ENCODE results near the gene EEF1AKMT3.

EEF1AKMT3 gene

DNA sequence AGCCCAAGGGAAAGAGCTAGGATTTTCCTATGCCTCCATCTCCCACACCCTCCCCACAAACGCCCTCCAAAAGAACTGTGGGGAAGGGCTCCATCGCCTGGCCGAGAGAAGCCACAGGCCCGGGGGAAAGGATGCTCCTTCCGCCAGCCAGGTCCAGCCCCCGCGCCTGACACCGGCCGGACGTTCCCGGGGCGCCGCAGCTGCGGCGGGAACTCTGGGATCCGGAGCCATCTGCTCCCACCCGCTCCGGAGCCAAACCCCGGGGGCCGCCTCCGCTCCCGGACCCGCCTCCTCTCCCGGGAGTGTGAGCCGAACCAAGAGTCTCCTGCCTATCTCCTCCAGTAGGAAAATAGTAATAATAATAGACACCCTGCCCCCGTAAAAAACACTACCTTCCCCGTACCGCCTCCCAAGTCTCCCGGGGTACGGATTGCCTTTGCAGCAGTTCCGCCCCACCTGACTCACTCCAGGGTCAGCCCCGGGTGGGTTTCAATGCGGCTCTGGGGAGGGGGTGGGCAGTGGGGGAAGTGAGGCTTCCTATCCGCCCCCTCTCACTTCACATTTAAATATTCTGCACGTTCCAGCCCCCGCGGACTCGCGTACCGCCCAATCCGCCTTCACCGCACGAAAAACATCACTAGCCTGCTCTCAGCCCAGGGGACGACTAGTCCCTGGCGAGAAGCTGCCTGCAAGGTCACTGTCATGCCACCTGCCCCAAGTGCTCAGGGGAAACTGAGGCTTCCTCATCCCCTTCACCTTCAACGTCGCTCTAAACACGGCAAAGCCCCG, 36.3 kb upstream of the EEF1AKMT3 start:
- no peak for FAIRE-seq

GRCh38 chr12:57736741-57737466, 35.5 kb upstream of the EEF1AKMT3 start:
- FAIRE-seq, result no peak

GRCh38 chr12:57737467-57738460, 34.6 kb upstream of the EEF1AKMT3 start:
- no peak for FAIRE-seq

DNA sequence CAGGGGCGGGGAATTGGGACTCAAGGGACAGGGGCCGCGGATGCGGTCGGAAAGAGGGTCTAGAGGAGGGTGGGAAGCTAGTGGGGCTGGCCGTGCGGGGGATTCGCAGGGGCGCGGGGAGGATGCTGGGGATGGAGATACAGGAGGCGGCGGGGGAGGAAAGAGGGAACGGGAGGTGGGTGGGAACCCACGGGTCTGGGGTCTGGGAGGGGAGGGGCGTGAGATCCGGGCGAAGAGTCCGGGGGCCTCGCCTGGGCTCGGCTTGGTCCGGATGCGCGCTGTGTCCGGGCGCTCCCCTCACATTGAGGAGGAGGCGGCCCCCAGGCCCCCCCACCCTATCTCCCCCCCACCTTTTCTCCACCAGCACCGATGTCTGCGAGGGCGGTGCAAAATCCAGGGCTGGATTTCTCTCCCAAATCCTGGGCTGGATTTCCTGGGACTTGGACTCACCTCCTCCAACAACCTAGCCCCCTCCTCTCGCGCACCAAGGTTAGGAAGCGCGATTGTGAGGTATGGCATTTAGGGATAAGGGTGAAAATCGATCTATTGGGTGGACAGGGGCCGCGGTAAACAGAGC, 33.7 kb upstream of the EEF1AKMT3 start, which contains the start of gene AGAP2:
TSS of gene AGAP2 (minus strand) at position 82 of the 577 bp plus-strand sequence. CDS start 496 bp downstream, outside the sequence.
- FAIRE-seq, result no peak

DNA sequence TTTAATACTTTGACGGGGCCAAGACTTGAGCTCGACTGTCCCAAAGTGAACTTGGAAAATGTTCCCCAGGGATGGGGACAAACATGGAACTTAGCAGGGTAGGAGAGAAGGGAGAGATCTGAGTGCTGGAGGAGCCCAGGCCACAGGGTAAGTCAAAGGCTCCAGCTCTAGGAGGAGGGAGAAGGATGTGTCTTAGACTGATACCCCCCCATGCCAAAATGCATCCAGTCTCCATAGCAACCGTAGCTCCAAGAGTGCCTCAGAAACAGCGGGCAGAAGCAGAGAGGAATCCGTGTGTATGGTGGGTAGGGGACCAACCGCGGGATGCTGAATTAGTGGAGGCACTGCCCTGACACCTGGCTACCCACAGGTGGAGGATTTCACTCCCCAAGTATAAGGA, 33.0 kb upstream of the EEF1AKMT3 start:
- no peak for FAIRE-seq

GRCh38 chr12:57739914-57740538, 32.4 kb upstream of the EEF1AKMT3 start:
- no peak for FAIRE-seq

DNA sequence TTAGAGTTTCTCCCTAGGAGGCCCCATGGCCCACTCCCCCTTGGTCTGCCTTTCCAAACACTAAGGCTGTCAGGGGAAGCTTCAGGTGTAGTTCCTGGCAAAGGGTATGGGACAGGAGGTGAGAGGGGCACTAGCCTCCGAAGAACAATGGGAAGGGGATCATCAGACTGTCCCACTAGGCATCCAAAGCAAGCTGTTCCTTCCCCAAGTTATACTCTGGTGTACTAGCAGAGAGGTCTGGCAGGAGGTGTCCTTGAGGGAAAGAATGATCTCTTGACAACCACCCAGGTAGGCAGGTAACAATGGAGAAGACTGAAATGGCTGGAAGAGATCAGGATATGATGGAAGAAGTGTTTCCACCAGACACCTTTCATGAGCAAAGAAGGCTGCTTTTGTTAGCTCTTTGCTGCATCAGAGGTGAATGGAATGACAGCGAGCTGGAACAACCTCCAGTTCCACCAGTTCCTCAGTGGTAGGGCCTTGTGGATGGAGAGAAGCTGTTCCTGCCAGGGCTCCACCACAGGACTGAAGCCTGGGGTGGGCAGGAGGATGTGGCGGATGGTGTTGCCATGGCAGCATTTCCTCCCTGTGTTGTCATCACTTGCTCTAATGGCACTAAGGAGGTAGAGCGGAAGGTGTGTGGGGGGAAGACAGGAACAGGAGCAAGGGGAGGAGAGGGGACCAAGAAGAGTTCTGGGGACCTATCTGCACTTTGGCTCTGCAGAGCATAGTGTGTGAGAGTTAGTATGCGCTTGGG, 31.6 kb upstream of the EEF1AKMT3 start:
- FAIRE-seq, result no peak

- no peak for FAIRE-seq
Measured at GRCh38 chr12:57741413-57741789, 31.0 kb upstream of the EEF1AKMT3 start.

DNA sequence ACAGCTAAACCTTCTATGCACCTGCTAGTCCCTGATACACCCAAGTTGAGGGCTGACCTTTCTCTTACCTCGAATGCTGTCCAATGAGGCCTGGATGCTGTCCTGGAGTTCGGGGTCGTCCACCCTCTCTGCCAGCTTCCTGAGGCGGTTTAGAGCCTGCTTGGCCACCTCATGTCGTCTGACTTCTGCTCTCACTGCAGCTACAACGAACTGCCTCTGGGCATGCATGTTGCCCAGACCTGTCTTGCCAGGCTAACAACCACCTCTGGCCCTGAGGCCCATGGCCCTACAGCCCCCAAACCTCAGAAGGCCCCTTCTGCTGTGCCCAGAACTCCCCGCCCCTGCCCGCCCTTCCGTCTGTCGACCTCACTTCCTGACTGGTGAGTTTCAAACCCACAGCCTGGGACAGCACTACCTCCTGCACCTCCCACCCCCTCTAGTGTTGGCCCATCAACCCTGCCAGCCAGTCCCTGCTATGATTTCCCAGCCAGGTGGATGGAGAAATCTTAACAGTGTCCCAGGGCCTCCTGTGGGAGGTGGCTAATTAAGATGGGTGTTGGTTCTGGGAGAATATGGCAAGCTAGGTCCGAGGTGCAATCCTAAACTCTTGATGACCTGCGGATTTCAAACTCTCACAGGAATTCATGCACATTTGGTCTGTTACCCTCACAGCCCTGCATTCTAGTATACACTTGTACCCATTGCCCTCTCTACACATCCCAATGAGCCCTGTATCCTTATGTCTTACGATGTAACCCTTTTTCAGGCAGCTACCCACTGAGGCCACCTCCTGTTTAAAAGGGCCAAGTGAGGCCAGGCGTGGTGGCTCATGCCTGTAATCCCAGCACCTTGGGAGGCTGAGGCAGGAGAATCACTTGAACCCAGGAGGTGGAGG, 30.3 kb upstream of the EEF1AKMT3 start:
- FAIRE-seq, result no peak

GRCh38 chr12:57743769-57744168, 28.6 kb upstream of the EEF1AKMT3 start:
- no peak for FAIRE-seq

DNA sequence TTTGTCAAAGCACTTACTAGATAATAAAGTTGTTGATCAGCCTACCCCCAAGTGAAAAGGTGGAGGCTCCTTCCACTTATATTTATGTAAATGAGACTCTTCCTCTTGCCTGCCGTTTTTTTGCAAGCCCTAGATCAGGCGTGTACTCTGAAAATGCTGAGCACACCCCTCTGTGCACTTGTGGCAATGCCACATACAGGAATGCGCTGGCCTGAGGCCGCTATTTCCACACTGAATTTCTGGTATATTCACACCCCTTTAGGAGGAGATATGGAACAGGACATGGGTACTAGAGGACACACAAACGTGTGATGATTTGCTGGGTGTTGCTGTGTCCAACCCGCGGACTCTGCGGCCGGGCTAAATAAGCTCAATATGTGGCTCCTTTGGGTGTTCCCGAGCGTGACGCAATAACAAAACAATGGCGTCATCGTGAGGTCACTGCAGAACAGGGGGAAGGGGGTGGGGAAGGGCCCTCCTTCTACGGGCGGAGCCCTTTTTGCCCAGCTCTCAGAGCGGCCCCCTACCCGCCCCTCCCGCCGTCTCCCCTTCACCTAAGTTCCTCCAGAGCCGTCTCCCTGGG, 28.1 kb upstream of the EEF1AKMT3 start:
- FAIRE-seq, result no peak

- FAIRE-seq, result peak; percentile 82
Measured at GRCh38 chr12:57744777-57745484, 27.5 kb upstream of the EEF1AKMT3 start, which contains the start of gene TSPAN31. Gene TSPAN31 (plus strand): TSS chr12:57745039. CDS start chr12:57745155, 116 bp downstream.

DNA sequence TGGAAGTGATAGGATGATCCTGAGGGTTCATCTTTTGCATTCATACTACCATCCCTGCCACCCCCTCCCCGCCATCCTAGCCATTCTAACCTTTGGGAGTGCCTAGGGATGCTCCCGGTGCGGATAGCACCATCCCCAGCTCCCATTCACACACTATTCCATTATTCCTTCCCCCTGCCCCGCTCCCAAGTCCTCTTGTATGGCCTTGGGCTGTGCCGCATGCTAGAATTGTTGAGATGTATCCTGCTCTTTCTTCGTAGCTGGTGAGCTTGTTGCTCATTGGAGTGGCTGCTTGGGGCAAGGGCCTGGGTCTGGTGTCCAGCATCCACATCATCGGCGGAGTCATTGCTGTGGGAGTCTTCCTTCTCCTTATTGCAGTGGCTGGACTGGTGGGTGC, 26.9 kb upstream of the EEF1AKMT3 start:
- FAIRE-seq, result no peak

DNA sequence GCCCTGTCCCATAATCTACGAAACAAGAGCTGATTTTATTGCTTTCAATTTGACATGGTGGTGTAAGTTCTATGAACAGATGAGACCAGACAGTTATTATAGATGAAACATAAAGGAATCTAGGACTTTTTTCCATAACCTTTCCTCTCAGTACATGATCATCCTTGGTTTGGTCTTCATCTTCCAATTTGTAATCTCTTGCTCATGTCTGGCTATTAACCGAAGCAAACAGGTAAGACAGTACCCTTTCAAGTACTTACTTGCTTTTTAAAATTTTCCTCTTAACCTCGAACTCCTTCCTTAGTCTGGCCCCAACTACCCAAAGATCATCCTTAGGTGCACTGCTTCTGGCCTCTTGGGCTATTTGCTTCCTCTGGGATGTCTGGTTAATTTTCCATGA, 26.4 kb upstream of the EEF1AKMT3 start:
- FAIRE-seq, result no peak

DNA sequence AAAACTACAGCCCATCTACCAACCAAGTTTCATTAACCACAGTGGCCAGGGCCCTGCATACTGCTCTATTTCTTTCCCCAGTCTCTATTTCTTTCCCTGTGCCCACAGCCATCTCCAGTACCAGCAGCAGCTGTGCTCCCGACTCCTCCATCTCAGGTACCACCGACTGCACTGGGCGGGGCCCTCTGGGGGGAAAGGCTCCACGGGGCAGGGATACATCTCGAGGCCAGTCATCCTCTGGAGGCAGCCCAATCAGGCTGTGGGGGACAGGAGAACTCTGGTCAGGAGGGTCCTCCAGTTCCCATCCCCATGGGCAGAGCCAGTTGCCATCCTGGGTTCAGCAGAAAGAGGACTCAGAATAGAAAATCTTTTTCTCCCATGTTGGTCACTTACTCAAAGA, 23.4 kb upstream of the EEF1AKMT3 start:
- FAIRE-seq, result no peak

DNA sequence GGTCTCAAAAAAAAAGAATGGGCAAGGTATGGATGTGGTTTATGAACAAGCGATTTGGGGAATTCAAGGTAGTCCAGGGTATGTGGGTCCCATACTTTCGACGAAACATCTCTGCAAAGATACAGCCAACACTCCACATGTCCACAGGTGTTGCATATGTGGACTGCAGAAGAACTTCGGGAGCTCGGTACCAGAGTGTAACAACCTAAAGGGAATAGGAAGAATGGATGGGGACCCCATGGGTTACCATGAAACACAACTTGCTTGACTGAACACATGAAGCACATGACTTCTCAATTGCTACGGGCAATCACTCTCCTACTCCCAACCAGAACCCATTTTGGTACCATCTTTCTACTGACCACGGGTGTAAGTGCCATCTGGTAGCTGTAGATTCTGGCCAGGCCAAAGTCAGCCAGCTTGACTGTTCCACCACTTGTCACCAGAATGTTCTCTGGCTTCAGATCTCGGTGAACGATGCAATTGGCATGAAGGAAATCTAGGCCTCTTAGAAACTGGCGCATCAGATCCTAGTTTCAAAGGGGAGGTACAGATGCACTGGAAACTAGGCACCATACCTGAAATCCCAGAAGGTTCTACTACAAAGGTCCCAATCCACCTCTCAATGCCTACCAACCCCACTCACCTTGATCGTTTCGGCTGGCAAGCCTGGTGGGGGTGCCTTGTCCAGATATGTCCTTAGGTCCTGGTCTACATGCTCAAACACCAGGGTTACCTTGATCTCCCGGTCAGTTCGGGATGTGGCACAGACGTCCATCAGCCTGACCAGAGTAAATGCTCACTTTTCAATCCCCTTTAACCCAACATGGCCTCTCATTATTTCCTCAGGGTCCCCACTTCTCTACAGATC, 21.6 kb upstream of the EEF1AKMT3 start:
- FAIRE-seq, result no peak

DNA sequence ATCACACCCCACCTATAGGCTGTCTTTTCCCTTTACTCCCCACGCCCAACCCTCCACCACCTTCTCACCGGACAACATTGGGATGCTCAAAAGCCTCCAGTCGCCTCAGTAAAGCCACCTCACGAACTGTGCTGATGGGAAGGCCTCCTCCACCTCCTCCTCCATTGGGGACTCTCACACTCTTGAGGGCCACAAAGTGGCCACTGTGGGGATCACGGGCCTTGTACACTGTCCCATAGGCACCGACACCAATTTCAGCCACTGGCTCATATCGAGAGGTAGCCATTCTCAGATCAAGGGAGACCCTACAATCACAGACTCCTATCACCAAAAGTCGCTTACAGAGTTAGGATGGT, 21.0 kb upstream of the EEF1AKMT3 start:
- FAIRE-seq, result no peak
